Osteocyte (in vitro differentiated cells): ENCODE results near the gene USP24. TPM values are rescaled to one million over a fixed set of nuclear protein-coding genes. Genes with fewer than 3 reads are reported as not detected.

Experiments used
- DNase-seq: peaks from one replicate; pipeline ENCODE4 v3.0.0; 2021; ENCODE audit warnings: mixed read lengths; ENCODE audit not compliant: unreplicated experiment; ENCODE audit errors: extremely low spot score
- H3K27ac Mint-ChIP-seq: one replicate; pipeline ENCODE4 v1.8.0; 2021; ENCODE audit warnings: mild to moderate bottlenecking, mixed read lengths; ENCODE audit not compliant: unreplicated experiment
- H3K27me3 Mint-ChIP-seq: one replicate; pipeline ENCODE4 v1.8.0; 2021; ENCODE audit warnings: mixed read lengths; ENCODE audit not compliant: unreplicated experiment
- H3K36me3 Mint-ChIP-seq: one replicate; pipeline ENCODE4 v1.8.0; 2021; ENCODE audit warnings: mixed read lengths; ENCODE audit not compliant: unreplicated experiment
- H3K4me1 Mint-ChIP-seq: one replicate; pipeline ENCODE4 v1.8.0; 2021; ENCODE audit warnings: mixed read lengths; ENCODE audit not compliant: unreplicated experiment
- H3K4me3 Mint-ChIP-seq: one replicate; pipeline ENCODE4 v1.8.0; 2021; ENCODE audit warnings: mild to moderate bottlenecking, moderate library complexity, mixed read lengths; ENCODE audit not compliant: unreplicated experiment
- H3K9me3 Mint-ChIP-seq: one replicate; pipeline ENCODE4 v1.8.0; 2021; ENCODE audit warnings: mixed read lengths; ENCODE audit not compliant: unreplicated experiment
- total RNA-seq: library from RNA; stranded (reverse); gene quantifications from 2 replicates; pipeline ENCODE4 v1.2.1, GENCODE V29; 2021
- TF ChIP-seq, protein P1 (sequence below): fragments of 200-600 bp; sonication (generic); IDR thresholded peaks from 2 replicates; pipeline ENCODE4 v1.5.0; 2021; ENCODE audit warnings: antibody characterized with exemption, mild to moderate bottlenecking, moderate library complexity

Gene USP24
- total RNA-seq, 1 donor from 2014 or later, result 32.1 TPM

GRCh38 chr1:55046871-55047270 lies 168.3 kb downstream of the USP24 start:
- Mint-ChIP-seq H3K4me3 (no peak overlapping the region), H3K36me3 (no peaks in the 10 kb centered on the region), H3K27me3 (peaks cover 6% of the 10 kb centered on the region), H3K9me3 (no peaks in the 10 kb centered on the region), H3K27ac (no peak overlapping the region), H3K4me1 (peaks cover 13% of the 10 kb centered on the region)
- TF ChIP-seq, protein P1, sequence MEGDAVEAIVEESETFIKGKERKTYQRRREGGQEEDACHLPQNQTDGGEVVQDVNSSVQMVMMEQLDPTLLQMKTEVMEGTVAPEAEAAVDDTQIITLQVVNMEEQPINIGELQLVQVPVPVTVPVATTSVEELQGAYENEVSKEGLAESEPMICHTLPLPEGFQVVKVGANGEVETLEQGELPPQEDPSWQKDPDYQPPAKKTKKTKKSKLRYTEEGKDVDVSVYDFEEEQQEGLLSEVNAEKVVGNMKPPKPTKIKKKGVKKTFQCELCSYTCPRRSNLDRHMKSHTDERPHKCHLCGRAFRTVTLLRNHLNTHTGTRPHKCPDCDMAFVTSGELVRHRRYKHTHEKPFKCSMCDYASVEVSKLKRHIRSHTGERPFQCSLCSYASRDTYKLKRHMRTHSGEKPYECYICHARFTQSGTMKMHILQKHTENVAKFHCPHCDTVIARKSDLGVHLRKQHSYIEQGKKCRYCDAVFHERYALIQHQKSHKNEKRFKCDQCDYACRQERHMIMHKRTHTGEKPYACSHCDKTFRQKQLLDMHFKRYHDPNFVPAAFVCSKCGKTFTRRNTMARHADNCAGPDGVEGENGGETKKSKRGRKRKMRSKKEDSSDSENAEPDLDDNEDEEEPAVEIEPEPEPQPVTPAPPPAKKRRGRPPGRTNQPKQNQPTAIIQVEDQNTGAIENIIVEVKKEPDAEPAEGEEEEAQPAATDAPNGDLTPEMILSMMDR, result no peak
- DNase-seq, result no peak

DNA sequence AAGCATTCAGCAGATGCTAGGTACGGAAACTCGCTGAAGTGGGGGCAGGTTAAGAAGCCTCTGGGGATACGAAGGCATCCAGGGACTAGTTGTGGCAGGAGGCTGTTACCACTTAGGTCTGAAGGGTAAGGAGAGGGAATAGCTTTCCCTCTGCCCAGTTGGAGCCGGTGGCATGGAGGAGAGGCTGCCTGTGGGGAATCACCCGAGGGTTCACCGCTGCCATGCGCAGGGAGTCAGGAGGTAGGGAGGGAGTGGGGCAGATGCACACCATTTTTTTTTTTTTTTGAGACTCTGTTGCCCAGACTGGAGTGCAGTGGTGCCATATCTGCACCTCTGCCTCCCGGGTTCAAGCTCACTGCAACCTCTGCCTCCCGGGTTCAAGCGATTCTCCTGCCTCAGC lies 169.7 kb downstream of the USP24 start:
- Mint-ChIP-seq H3K27ac (no peak overlapping the region), H3K4me3 (no peak overlapping the region), H3K4me1 (peaks cover 11% of the 10 kb centered on the region), H3K27me3 (peaks cover 19% of the 10 kb centered on the region), H3K9me3 (no peaks in the 10 kb centered on the region), H3K36me3 (peaks cover 3% of the 10 kb centered on the region)
- DNase-seq, result no peak
- TF ChIP-seq, protein P1, result no peak

DNA sequence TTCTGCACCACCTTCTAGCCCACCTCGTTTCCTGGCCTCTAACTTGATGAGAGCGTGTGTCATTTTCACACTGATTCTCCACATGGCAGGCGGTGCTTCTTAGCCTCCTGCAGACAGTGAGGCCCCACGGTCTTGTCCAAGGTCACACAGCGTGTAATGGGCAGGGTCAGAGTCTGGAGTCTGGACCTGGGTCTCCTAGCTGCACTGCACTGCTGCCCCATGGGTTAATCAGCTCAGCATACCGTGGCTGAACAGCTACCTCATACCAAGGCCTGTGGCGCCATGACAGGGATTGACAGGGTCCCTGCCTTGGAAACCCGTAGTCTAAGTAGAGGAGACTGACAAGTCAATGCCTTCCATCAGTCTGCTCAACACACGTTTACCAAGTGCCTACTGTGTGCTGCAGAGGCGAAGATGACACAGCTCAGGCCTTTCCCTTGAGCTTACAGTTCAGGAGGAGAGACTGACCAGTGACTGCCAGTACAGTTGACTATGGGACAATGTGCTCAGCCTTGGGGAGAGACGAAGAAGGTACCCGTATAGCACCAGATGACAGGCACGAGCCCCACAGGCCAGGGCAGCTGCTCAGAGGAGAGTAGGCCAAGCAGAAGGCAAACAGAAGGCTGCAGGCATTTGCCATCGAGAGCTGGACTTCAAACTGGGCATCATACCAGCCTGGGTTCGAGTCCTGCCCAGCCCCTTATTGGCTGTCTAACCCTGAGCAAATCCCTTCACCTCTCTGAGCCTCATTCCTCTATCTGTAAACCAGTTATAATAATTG lies 170.4 kb downstream of the USP24 start:
- Mint-ChIP-seq H3K4me3 (no peak overlapping the region), H3K4me1 (peaks cover 12% of the 10 kb centered on the region), H3K9me3 (no peaks in the 10 kb centered on the region), H3K27me3 (peaks cover 25% of the 10 kb centered on the region), H3K36me3 (peaks cover 3% of the 10 kb centered on the region), H3K27ac (no peak overlapping the region)
- no peak for DNase-seq
- TF ChIP-seq, protein P1, result no peak

GRCh38 chr1:55043726-55044125 lies 171.4 kb downstream of the USP24 start:
- Mint-ChIP-seq H3K27ac (no peak overlapping the region), H3K9me3 (no peaks in the 10 kb centered on the region), H3K4me3 (no peak overlapping the region), H3K27me3 (peaks cover 33% of the 10 kb centered on the region), H3K4me1 (peaks cover 19% of the 10 kb centered on the region), H3K36me3 (peaks cover 3% of the 10 kb centered on the region)
- DNase-seq, result no peak
- TF ChIP-seq, protein P1, result no peak

DNA sequence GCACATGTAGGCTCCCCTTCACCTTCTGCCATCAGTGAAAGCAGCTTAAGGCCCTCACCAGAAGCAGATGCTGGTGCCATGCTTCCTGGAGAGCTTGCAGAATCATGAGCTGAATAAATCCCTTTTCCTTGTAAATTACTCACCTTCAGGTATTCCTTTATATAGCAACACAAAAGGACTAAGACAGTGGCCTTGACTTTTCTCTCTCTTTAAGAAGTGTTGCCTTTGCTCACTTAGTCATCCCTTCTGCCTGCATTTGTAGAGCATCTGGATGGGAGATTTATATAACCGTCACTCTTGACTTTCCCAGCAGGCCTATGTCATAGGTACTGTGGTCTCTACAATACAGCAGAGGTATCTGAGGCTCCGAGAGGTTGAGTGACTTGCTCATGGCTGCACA lies 172.2 kb downstream of the USP24 start:
- Mint-ChIP-seq H3K27me3 (peaks cover 40% of the 10 kb centered on the region), H3K4me1 (peaks cover 19% of the 10 kb centered on the region), H3K4me3 (no peak overlapping the region), H3K9me3 (no peaks in the 10 kb centered on the region), H3K27ac (no peak overlapping the region), H3K36me3 (peaks cover 3% of the 10 kb centered on the region)
- TF ChIP-seq, protein P1, result no peak
- no peak for DNase-seq
